Right lobe of liver (tissue), 4 donors: ENCODE results near the gene NUP133.

Source experiments
- POLR2A ChIP-seq: fragments of 450-650 bp; IDR thresholded peaks from one replicate; pipeline ENCODE4 v1.6.1; 2017; ENCODE audit warnings: antibody characterized with exemption, mild to moderate bottlenecking
- TF ChIP-seq, protein P1 (sequence below), 4 donors: fragments of 200-600 bp in 3 of 4; fragments of 450-650 bp in 1 of 4; IDR thresholded peaks; one replicate each; pipeline versions ENCODE4 v1.5.1 to v1.8.0; 2016 to 2022; ENCODE audit warnings: antibody characterized with exemption in 4 of 4, mild to moderate bottlenecking in 2 of 4
- donor health status: DM: no; HTN: no; CAD: no.
- donor health status: DM: no; HTN: no; CAD: no.
- donor health status: DM: no; HTN: yes; CAD: no.

DNA sequence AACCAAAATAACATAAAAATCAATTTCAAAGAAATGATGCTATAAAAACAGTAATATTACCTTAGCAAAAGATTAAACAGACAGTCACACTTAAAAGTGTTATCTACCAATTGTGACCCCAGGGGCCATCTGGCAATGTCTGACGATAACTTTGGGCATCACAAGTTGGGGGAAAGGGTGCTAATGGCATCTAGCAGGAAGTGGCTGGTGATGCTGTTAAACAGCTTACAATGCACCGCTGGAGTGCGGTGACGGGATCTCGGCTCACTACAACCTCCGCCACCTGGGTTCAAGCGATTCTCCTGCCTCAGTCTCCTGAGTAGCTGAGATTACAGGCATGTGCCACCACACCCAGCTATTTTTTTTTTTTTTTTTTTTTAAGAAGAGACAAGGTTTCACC lies 27.6 kb downstream of the NUP133 start:
- TF ChIP-seq, protein P1, sequence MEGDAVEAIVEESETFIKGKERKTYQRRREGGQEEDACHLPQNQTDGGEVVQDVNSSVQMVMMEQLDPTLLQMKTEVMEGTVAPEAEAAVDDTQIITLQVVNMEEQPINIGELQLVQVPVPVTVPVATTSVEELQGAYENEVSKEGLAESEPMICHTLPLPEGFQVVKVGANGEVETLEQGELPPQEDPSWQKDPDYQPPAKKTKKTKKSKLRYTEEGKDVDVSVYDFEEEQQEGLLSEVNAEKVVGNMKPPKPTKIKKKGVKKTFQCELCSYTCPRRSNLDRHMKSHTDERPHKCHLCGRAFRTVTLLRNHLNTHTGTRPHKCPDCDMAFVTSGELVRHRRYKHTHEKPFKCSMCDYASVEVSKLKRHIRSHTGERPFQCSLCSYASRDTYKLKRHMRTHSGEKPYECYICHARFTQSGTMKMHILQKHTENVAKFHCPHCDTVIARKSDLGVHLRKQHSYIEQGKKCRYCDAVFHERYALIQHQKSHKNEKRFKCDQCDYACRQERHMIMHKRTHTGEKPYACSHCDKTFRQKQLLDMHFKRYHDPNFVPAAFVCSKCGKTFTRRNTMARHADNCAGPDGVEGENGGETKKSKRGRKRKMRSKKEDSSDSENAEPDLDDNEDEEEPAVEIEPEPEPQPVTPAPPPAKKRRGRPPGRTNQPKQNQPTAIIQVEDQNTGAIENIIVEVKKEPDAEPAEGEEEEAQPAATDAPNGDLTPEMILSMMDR (IDR thresholded peaks at IDR 0.05), result no peak
- TF ChIP-seq POLR2A, result no peak
